Right ventricle myocardium inferior (tissue), 1 donor: ENCODE data around the gene ACOT12. TPM values are rescaled to one million over a fixed set of nuclear protein-coding genes. Genes with fewer than 3 reads are reported as not detected.
"Not testable (repeated sequence)": the region's sequence is repeated elsewhere in the genome, so short reads cannot be mapped to it uniquely, and the experiment has no call there.

Experiments used
- ATAC-seq: fragments of 200-7000 bp; cut with Tn5 transposase; one replicate; pipeline ENCODE4 v1.9.1; 2020; ENCODE audit warnings: mild to moderate bottlenecking, moderate library complexity
- DNase-seq: peaks from one replicate; pipeline ENCODE4 v3.0.0; 2021; ENCODE audit errors: missing footprints
- intact Hi-C: fragments of 100-400 bp; cut with DNase I; formaldehyde crosslinking; loops from one replicate; pipeline ENCODE4 v1.11.0; 2022
- long read RNA-seq: library from polyadenylated mRNA; unstranded; transcript quantifications from one replicate; pipeline ENCODE4 v2.0.0, GENCODE V29; 2021
- total RNA-seq: library from RNA; stranded (reverse); fragmentation: NEBNext Ultra II Directional; extraction: Animal tissue kit (Norgen Biotek cat#: 25700); gene quantifications from one replicate; pipeline ENCODE4 v1.2.1, GENCODE V29; 2021
- donor health status: DM: no; HTN: yes; CAD: no; lungs with severe emphysema.

ACOT12 gene
- total RNA-seq: not detected
- long read RNA-seq: 0 reads

DNA sequence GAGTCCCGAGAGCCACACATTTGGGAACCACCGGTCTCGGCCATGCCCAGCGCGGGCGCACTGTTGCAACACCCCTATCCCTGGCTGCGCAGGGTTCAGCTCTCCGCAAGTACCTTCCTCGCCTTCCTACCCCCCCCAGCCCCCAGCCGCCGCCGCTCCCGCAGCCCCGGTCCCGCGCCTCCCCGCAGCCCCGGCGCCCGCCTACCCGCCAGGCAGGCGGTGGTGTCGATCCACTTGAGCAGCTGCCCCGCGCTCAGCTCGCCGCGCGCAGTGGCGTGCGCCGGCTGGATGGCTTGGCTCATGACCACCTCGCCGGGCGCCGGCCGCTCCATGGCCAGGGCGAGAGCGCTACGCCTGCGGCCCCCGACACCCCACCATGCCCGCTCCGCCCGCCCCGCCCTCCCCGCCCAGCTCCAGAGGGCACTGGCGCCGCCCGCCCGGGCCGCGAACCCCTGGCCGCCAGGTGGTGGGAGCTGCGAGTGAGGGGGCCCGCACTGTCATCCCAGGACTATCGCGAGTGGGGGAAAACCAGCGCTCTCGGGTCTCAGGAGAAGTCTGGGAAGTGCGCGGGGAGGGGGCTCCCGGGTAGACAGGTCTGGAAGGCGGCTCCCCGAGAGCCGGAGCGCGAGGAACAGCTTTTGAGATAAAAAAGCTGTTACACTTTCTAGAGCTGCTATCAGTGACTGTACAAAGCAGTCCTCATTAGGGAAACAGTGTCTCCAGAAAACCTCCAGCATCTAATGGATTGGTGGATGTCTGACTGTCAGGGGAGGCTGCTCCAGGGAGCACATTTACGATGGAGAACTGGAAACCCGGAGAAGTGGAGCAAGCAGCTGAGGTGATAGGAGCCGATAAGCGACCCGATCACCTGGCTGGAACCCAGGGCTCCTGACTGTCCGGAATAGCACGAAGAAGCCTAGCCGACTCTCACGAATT, at the start of gene ACOT12:
Gene ACOT12 (minus strand): TSS at position 352 of the 936 bp plus-strand sequence. CDS start 20 bp downstream, at position 332.
- intact Hi-C loops: no loop called here
- ATAC-seq (peak; percentile 43), DNase-seq (peak; percentile 50)

DNA sequence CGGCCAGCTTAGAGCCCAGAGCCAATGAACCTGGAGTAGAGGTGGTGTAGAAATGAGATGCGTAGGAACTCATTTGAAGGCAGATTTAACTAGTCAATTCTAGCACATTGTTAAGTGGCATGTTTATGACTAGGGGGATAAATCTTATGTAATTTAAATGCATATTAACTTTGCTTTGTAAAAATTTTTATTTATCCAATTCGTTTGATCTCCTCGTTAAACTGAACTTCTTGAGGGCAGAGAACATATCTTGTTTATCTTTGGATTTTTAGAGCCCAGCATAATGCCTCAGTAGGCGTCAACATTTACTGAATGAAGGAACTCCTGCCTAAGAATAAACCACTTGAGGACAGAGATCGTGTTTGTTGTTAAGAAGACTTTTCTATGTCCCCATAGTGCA, 41.1 kb upstream of the ACOT12 start:
- no peak for DNase-seq
- no peak for ATAC-seq
- intact Hi-C loops: no loop called here

DNA sequence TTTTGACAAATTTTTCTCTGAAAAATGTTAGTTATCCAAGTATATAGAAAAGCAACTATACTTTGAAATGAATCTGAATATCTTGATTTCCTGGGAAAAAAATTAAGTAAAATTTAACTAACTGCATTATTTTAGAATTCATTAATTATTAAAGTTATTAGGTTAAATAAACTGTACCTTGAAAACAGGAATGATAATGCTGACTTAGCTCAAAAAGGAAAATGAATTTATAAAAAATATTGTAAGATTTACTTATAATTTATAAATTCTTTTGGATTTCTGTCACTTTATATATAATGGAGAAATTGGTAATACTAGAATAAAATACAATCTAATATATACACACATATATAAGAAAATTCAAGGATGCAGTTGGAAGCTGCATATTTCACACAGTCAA, 36.1 kb upstream of the ACOT12 start:
- intact Hi-C loops: loop anchor here (5.0 to 10.0 kb wide), 4 partner anchors 325 to 797 kb away; partner anchors contain the start of gene SSBP2
- no peak for ATAC-seq
- no peak for DNase-seq

DNA sequence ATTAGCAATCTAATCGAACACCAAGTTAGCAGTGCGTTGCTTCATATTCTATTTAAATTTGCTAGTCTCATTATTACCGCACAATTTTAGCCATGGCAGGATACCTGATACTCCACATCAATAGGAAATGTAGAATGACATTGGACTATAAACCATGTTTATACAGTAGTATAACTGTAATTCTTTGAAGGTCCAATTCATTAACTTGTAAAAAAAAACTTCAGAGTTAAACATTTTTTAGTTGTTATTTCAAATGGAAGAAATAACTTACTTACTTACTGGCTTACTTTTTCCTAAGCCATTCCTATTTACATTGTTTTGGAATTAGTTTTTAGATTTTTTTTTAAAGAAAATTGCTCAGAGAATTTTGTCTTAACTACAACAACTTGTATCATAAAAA, 35.4 kb upstream of the ACOT12 start:
- DNase-seq: no peak
- intact Hi-C loops: loop anchor here (5.0 to 10.0 kb wide), 4 partner anchors 325 to 798 kb away; partner anchors contain the start of gene SSBP2
- ATAC-seq: no peak

DNA sequence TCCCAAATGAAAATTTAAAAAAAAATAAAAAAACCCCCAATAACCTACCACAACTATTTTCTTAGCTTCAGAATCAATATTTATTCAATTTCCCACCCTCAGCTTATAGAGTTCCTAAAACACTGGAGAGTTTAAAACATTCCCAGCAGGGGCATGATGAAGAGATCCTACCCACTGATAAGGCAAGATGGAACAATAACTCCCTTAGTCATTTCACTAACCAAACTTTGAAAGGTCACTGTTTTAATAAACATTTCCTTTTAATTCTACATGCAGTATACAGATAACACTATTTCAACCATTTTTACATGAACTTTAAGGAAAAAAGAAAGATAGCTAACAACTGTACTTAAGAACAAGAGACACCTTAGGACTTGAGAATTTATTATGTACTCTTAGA, 34.9 kb upstream of the ACOT12 start:
- ATAC-seq: no peak
- DNase-seq: no peak
- intact Hi-C loops: loop anchor here (5.0 to 10.0 kb wide), 4 partner anchors 326 to 798 kb away; partner anchors contain the start of gene SSBP2

DNA sequence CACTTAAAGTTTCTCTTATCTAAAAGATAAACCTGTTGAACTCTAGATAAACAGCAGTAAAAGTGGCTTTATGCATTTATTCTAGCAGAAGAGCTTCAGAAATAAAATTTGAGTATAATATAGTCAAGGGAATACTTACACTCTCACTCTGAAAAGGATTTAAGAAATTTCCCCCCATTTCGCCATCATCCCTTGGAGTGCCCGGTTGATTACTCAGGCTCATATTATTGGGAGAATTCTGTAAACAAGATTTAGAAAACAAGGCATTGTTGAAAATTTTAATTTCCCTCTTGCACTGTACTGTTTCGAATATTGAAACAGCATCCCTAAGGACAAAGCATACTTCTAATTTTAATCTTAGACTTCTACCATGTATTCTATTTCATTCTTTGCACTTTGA, 34.5 kb upstream of the ACOT12 start:
- intact Hi-C loops: loop anchor here (5.0 to 10.0 kb wide), 4 partner anchors 326 to 799 kb away; partner anchors contain the start of gene SSBP2
- no peak for DNase-seq

DNA sequence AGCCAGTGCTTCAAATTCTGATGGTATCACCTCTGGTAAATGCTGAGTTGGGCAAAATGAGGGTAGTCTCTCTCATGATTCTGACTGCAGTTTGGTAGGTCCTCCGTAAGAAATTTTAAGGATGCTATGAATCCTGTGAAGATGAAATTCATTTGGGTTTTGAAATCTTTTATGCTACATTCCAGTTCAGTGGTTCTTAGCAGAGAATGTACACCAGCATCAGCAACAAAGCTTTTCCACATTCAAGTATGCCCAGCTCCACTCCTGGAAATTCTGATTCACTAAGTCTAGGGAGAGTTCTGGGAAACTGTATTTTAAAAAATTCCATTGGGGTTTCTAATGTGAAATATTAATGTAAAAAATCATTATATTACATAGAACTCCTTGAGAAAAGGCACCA, 33.6 kb upstream of the ACOT12 start:
- ATAC-seq: no peak
- intact Hi-C loops: loop anchor here (5.0 to 10.0 kb wide), 4 partner anchors 327 to 800 kb away; partner anchors contain the start of gene SSBP2
- no peak for DNase-seq

More for the DNA sequence above, 34.5 kb upstream of the ACOT12 start:
- ATAC-seq: no peak

DNA sequence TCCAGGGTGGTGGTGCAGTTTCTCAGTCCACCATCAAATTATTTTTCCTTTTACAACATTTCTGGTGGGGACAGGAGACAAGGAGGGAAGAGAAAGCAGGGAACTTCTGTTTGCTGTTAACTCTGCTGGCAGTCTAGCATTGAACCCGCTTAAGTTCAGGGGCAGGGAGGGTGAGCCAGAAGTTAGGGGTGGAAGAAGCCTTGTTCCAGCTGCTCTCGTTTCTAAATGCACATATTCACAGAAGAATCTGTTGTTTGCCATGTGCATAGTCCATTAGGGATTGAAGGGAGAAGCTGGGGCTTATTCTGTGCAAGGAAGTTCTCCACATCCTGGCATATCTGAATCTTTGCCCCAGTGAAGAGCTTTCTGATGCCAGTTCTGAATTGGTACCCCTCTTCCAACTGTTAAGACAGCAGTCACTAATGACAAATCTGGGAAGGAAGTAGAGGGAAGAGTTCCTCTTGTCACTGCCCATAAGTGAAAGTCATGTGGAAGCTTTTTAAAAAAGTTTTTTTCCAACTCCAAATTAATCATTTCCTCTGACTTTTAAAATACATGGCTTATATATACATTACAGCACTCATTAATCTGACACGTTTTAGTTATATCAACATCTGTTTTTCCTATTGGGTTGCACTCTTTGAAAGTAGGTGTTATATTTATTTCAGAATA, 32.6 kb upstream of the ACOT12 start:
- DNase-seq (no peak), ATAC-seq (peak; percentile 21)
- intact Hi-C loops: loop anchor here (5.0 to 10.0 kb wide), 4 partner anchors 328 to 801 kb away; partner anchors contain the start of gene SSBP2

DNA sequence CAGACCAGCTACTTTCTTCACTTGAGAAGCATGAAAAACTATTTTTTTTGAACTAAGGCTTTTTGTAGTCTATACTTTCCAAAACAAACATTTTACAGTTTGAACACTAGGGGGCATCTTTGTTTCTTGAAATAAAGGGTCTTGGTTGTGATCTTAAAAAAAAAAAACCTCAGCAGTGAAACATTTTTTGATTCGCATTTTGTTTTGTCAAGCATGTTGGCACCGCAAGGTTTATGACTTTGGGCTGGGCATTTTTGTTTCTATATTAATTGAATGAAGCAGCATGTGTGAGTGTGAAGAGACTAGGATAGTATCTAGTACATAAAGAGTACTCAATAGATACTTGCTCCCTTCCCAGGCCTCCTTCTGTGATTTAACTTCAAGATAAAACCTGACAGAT, 31.6 kb upstream of the ACOT12 start:
- no peak for ATAC-seq
- intact Hi-C loops: loop anchor here (5.0 to 10.0 kb wide), 4 partner anchors 329 to 802 kb away; partner anchors contain the start of gene SSBP2
- no peak for DNase-seq

DNA sequence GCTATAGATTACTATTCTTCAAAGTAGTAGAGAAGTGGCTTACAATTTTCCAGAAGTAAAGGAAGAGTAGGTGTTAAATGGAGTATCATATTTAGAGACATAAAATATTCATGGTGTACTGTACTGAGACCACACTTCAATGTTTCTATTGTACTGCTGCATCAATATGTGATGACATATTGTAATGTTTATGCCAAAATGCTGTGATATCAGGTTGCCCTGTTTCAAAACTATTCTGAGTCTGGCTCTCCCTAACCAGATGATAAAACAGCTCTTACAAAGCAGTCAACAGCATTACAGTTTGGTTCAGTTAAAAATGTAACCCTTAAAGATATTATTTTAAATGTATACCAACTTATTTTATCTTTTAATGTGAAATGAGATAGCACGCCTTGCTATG, 30.8 kb upstream of the ACOT12 start:
- no peak for ATAC-seq
- intact Hi-C loops: loop anchor here (5.0 to 10.0 kb wide), 4 partner anchors 330 to 803 kb away; partner anchors contain the start of gene SSBP2
- no peak for DNase-seq

DNA sequence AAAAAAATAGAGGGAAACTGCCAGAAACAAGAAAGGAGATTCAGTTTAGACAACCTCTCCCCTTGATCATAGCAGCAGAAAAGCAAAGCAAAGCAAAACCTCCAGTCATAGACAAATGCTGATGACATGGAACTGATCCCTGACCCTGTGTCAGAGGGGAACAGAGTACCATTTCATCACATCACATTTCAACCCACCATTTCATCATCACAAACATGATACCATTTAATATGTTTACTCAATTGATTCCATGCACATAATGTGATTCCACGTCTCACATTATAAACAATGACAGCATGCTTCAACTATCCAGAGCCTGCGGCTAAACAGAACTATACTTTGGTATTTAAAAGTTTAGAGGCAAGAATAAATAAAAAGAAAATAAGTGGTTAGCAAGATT, 28.7 kb upstream of the ACOT12 start:
- intact Hi-C loops: loop anchor here (10.0 kb wide), 1 partner anchor 332 kb away; the partner anchor contains the start of gene SSBP2
- ATAC-seq (no peak), DNase-seq (no peak)

DNA sequence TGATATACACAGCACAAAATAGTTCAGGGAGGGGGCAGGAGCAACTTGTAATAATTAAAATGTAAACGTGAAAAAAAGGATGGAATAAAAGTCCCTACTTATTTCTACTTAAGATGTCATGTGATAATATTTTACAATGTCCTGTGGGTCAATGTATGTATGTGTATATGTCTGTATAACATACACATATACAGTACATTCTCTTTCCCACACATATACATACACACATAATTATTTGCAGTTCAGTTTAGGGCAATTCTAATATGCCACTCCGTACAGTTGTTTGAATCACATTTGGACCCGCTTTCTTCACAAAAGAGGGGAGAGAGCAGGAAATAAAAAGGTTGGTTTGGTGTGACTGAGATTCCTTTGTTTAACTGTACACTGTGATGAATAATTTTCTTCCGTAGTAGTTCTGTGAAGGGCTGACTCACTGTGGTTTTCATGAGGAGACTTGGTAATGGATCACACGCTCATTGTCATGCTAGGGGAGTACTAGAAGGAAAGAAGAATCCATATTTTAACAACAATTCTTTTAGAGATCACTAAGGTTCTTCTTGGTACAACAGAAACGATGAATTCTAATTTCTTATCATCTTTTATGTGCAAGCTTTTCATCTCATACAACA, 26.2 kb upstream of the ACOT12 start:
- ATAC-seq: no peak
- DNase-seq: no peak
- intact Hi-C loops: loop anchor here (10.0 kb wide), 1 partner anchor 335 kb away; the partner anchor contains the start of gene SSBP2

DNA sequence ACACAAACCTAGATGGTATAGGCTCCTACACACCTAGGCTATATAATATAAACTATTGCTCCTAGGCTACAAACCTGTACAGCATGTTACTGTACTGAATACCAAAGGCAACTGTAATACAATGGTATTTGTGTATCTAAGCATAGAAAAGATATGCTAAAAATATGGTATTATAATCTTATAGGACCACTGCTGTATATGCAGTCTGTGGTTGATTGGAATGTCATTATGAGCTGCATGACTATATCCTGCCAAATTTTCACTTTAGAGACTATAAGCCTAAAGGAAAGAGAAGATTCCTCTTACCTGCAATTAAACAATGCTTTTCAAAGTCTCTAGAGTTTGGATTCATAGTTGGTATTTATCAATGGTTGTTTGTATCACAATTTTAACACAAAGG, 24.7 kb upstream of the ACOT12 start:
- intact Hi-C loops: no loop called here
- DNase-seq (no peak), ATAC-seq (no peak)

DNA sequence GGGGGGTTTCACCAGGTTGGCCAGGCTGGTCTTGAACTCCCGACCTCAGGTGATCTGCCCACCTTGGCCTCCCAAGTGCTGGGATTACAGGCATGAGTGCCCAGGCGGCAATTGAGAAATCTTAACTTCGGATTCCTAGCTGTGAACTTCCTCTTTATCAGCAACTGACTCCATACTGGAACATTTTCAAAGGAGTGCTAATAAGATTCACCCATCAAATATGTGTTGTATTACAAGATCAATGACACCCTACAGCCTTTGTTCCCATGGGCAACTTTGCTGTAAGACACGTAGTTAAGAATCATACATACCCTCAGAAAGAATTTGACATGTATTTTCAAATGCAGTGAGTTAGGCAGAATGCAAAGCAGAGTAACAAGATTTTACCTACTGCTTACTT, 23.1 kb upstream of the ACOT12 start:
- DNase-seq (no peak), ATAC-seq (no peak)
- intact Hi-C loops: no loop called here

DNA sequence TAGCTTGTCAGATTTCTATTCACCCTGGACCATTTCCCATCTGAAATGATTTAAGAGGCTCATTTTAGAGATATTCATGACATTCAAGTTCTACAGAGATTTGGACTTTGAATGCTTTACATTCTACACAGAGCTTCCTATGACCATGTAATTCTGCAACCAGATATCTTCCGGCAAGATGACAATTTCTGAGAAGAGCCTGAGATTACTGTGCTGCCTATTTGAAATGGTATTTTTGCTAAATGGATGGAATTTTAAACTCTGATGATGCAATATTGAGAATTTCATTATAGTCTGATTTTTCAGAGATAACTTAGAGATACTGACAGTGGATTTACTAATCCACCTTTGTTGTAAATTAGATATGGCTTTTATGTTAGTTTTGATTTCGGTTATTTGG, 16.0 kb upstream of the ACOT12 start:
- intact Hi-C loops: no loop called here
- ATAC-seq: no peak
- DNase-seq: no peak

DNA sequence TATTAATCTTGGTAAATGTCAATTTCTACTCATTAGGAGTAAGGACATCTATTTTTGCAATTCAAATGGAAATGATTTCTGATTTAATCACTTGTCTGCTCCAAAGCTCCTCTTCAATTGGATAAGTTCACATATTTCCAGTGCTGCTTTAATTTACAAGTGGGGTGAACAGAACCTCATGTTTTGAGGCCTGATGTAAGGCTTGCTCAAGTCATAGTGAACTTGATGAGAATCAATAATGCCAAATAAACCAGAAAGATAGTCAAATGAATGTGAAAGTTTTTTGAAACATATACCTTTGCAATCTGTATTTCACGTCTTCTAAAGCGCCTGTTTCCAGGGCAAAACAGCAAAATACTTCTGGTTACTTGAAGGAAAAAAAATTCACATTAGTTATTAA, 15.4 kb upstream of the ACOT12 start:
- ATAC-seq: no peak
- intact Hi-C loops: no loop called here
- no peak for DNase-seq

DNA sequence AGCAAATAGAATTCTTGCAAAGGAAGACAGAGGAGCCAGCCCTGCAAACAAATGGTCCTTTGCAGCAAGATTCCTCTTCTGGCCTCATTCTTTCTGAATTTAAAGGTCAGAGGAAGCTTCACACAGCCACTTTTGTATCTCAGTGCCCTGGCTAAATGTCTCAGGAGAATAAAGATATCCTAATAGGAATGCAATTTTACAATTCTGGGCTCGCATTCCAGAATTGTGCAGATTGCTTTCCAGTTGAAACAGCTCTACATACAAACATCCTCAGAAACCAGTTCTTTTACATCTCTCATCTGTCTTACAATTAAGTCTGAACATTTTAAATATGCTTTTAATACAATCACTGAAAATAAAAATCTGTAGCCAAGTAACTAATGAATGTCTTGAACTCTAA, 14.6 kb upstream of the ACOT12 start:
- no peak for ATAC-seq
- intact Hi-C loops: no loop called here
- no peak for DNase-seq

DNA sequence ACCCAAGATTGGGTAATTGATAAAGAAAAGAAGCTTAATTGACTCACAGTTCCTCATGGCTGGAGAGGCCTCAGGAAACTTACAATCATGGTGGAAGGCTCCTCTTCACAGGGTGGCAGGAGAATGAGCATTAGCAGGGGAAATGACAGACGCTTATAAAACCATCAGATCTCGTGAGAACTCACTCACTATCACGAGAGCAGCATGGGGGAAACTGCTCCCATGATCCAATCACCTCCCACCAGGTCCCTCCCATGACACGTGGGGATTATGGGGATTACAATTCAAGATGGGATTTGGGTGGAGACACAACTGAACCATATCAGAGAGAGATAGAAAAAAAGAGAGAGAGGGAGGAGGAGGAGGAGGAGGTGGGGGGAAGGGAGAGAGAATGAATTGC, 13.9 kb upstream of the ACOT12 start:
- DNase-seq, intact Hi-C loops, ATAC-seq: not testable (repeated sequence)
